OCI-LY1 (cell line): ENCODE measurements around the gene COL15A1.

ENCODE experiments used
- H2AFZ ChIP-seq: fragments of 200-600 bp; sonication (generic), shearing (Covaris generic); 2 replicates; pipeline ENCODE4 v1.6.0; 2014; ENCODE audit warnings: antibody characterized with exemption, mild to moderate bottlenecking, low read length
- H3F3A ChIP-seq: fragments of 200-600 bp; sonication (generic), shearing (Covaris generic); 2 replicates; pipeline ENCODE4 v1.6.0; 2014; ENCODE audit warnings: mild to moderate bottlenecking, antibody characterized with exemption, low read length, moderate library complexity; ENCODE audit not compliant: insufficient read depth
- H3K27ac ChIP-seq: fragments of 200-600 bp; sonication (generic); 2 replicates; pipeline ENCODE4 v1.5.1; 2014; ENCODE audit warnings: low read length, mixed run types, mild to moderate bottlenecking, low read depth; ENCODE audit not compliant: poor library complexity, severe bottlenecking
- H3K27me3 ChIP-seq: fragments of 200-600 bp; sonication (generic); 2 replicates; pipeline ENCODE4 v1.6.0; 2014; ENCODE audit warnings: antibody characterized with exemption, mild to moderate bottlenecking, low read length, moderate library complexity; ENCODE audit not compliant: insufficient read depth
- H3K36me3 ChIP-seq: fragments of 200-600 bp; sonication (generic); 2 replicates; pipeline ENCODE4 v1.6.1; 2014; ENCODE audit warnings: mild to moderate bottlenecking, antibody characterized with exemption, low read length, moderate library complexity, mixed read lengths; ENCODE audit not compliant: insufficient read depth
- H3K4me1 ChIP-seq: fragments of 200-600 bp; sonication (generic); 2 replicates; pipeline ENCODE4 v1.5.1; 2014; ENCODE audit warnings: mild to moderate bottlenecking, low read length, moderate library complexity; ENCODE audit not compliant: insufficient read depth, severe bottlenecking
- H3K4me2 ChIP-seq: fragments of 200-600 bp; sonication (generic), shearing (Covaris generic); 2 replicates; pipeline ENCODE4 v1.6.1; 2014; ENCODE audit warnings: low read length
- H3K4me3 ChIP-seq: fragments of 200-600 bp; sonication (generic); 2 replicates; pipeline ENCODE4 v1.5.1; 2014; ENCODE audit warnings: low read length, low read depth, mild to moderate bottlenecking, mixed read lengths; ENCODE audit not compliant: poor library complexity, severe bottlenecking
- H3K79me2 ChIP-seq: fragments of 200-600 bp; shearing (Covaris generic); 2 replicates; pipeline ENCODE4 v1.6.1; 2016; ENCODE audit warnings: mixed run types, low read length, mixed read lengths; ENCODE audit not compliant: insufficient read depth
- H3K9ac ChIP-seq: fragments of 200-600 bp; sonication (generic), shearing (Covaris generic); 2 replicates; pipeline ENCODE4 v1.6.1; 2014; ENCODE audit warnings: mild to moderate bottlenecking, low read length, mixed read lengths
- H3K9me2 ChIP-seq: fragments of 200-600 bp; sonication (generic), shearing (Covaris generic); 2 replicates; pipeline ENCODE4 v1.6.1; 2014; ENCODE audit warnings: low read depth, mild to moderate bottlenecking, low read length, mixed read lengths
- H3K9me3 ChIP-seq: fragments of 200-600 bp; shearing (Covaris generic); 2 replicates; pipeline ENCODE4 v1.6.1; 2014; ENCODE audit warnings: low read length, mixed read lengths
- H4K20me1 ChIP-seq: fragments of 200-600 bp; sonication (generic), shearing (Covaris generic); 2 replicates; pipeline ENCODE4 v1.6.0; 2016; ENCODE audit warnings: mild to moderate bottlenecking, low read length; ENCODE audit not compliant: insufficient read depth
- CTCF ChIP-seq: fragments of 200-600 bp; sonication (generic), shearing (Covaris generic); IDR thresholded peaks from 2 replicates; pipeline ENCODE4 v1.5.1; 2017; ENCODE audit warnings: mild to moderate bottlenecking, antibody characterized with exemption, low read length, moderate library complexity, mixed read lengths
- EZH2 ChIP-seq: fragments of 200-600 bp; sonication (generic), shearing (Covaris generic); IDR thresholded peaks from 2 replicates; pipeline ENCODE4 v1.8.0; 2017; ENCODE audit warnings: borderline replicate concordance, mixed run types, mild to moderate bottlenecking, antibody characterized with exemption, low read length, moderate library complexity, mixed read lengths

COL15A1 gene

GRCh38 chr9:99050292-99050911, 106.7 kb downstream of the COL15A1 start:
- no peaks in the 10 kb centered on the region for H3K9me2 ChIP-seq
- TF ChIP-seq EZH2 (no peak), CTCF (no peak)
- no peak overlapping the region for H3K4me2 ChIP-seq
- H3K4me3 ChIP-seq, result no peak overlapping the region
- no peaks in the 10 kb centered on the region for H3K79me2 ChIP-seq
- no peaks in the 10 kb centered on the region for H3K9me3 ChIP-seq
- no peaks in the 10 kb centered on the region for H3K36me3 ChIP-seq
- H3K9ac ChIP-seq, result no peak overlapping the region
- no peaks in the 10 kb centered on the region for H3K4me1 ChIP-seq
- no peak overlapping the region for H2AFZ ChIP-seq
- peaks cover 7% of the 10 kb centered on the region; the same call in 1 of the 2 replicates for H3K27me3 ChIP-seq
- no peak overlapping the region for H3K27ac ChIP-seq
- no peaks in the 10 kb centered on the region for H4K20me1 ChIP-seq
- no peaks in the 10 kb centered on the region for H3F3A ChIP-seq

GRCh38 chr9:99050924-99051323, 107.2 kb downstream of the COL15A1 start:
- peaks cover 7% of the 10 kb centered on the region for H3K27me3 ChIP-seq
- no peak overlapping the region for H3K4me3 ChIP-seq
- H2AFZ ChIP-seq, result no peak overlapping the region
- H3K9ac ChIP-seq, result no peak overlapping the region
- no peaks in the 10 kb centered on the region for H3K9me2 ChIP-seq
- H3K9me3 ChIP-seq, result no peaks in the 10 kb centered on the region
- no peaks in the 10 kb centered on the region for H4K20me1 ChIP-seq
- H3K79me2 ChIP-seq, result no peaks in the 10 kb centered on the region
- no peak for TF ChIP-seq EZH2
- TF ChIP-seq CTCF, result no peak
- no peaks in the 10 kb centered on the region for H3F3A ChIP-seq
- no peaks in the 10 kb centered on the region for H3K36me3 ChIP-seq
- H3K4me1 ChIP-seq, result no peaks in the 10 kb centered on the region
- H3K27ac ChIP-seq, result no peak overlapping the region
- no peak overlapping the region for H3K4me2 ChIP-seq

GRCh38 chr9:99051406-99051805, 107.7 kb downstream of the COL15A1 start:
- no peak for TF ChIP-seq EZH2
- no peak for TF ChIP-seq CTCF
- no peaks in the 10 kb centered on the region for H3K9me3 ChIP-seq
- no peaks in the 10 kb centered on the region for H3K36me3 ChIP-seq
- H2AFZ ChIP-seq, result no peak overlapping the region
- no peak overlapping the region for H3K9ac ChIP-seq
- no peaks in the 10 kb centered on the region for H3K79me2 ChIP-seq
- H4K20me1 ChIP-seq, result no peaks in the 10 kb centered on the region
- no peaks in the 10 kb centered on the region for H3F3A ChIP-seq
- no peaks in the 10 kb centered on the region for H3K9me2 ChIP-seq
- no peak overlapping the region for H3K27ac ChIP-seq
- no peak overlapping the region for H3K4me2 ChIP-seq
- no peak overlapping the region for H3K4me3 ChIP-seq
- no peaks in the 10 kb centered on the region for H3K4me1 ChIP-seq
- H3K27me3 ChIP-seq, result peaks cover 7% of the 10 kb centered on the region
